ENCODE data around the gene NKD1.
"Not testable (repeated sequence)": the region's sequence is repeated elsewhere in the genome, so short reads cannot be mapped to it uniquely, and the experiment has no call there.

NKD1 gene

DNA sequence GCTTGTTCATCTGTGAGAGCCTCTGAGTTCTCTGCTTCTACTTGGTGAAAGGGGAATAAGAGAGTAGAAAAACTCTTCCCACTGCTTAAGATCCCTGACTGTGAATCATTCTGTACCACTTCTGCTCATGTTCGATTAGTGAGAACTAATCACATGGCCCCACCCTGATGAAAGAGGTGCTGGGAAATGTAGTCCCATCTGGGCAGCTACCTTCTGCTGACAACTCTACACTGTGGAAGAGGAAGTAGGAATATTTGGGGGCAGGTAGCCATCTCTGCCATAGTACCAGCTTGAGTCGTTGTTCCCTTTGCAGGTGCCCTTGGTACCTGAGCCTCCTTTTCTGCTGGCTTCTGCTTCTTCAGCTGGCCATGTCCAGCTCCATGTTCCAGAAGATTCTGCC lies 29.9 kb downstream of the NKD1 start:
- DNase-seq (ENCODE audit: low read depth in 1 of 2, low spot score in 1 of 2): no peak

GRCh38 chr16:50579373-50579772 lies 31.2 kb downstream of the NKD1 start:
- not testable (repeated sequence) for DNase-seq (ENCODE audit: low read depth in 1 of 2, low spot score in 1 of 2)

- DNase-seq (ENCODE audit: low read depth in 1 of 2, low spot score in 1 of 2): no peak
Observed at GRCh38 chr16:50580180-50580798, 32.1 kb downstream of the NKD1 start.

GRCh38 chr16:50581845-50582244 lies 33.6 kb downstream of the NKD1 start:
- no peak for DNase-seq (ENCODE audit: low read depth in 1 of 2, low spot score in 1 of 2)

DNA sequence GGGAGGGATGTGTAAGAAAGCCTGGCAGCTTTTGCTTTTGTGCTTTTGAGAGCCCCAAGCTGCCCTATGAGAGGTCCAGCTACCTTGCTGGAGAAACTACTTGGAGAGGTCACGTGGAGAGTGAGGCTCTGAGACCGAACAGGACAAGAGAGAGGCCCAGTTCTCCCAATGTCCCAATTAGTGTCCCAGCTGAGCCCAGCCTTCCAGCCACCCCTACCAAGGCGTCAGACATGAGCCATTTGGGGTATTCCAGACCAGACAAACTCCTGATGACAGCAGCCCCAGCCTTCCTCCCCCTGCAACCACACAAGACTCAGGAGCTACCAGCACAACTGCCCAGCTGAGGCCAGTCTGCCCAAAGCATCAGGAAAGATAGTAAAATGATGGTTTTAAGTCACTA lies 35.0 kb downstream of the NKD1 start:
- no peak for DNase-seq (ENCODE audit: low read depth in 1 of 2, low spot score in 1 of 2)

DNA sequence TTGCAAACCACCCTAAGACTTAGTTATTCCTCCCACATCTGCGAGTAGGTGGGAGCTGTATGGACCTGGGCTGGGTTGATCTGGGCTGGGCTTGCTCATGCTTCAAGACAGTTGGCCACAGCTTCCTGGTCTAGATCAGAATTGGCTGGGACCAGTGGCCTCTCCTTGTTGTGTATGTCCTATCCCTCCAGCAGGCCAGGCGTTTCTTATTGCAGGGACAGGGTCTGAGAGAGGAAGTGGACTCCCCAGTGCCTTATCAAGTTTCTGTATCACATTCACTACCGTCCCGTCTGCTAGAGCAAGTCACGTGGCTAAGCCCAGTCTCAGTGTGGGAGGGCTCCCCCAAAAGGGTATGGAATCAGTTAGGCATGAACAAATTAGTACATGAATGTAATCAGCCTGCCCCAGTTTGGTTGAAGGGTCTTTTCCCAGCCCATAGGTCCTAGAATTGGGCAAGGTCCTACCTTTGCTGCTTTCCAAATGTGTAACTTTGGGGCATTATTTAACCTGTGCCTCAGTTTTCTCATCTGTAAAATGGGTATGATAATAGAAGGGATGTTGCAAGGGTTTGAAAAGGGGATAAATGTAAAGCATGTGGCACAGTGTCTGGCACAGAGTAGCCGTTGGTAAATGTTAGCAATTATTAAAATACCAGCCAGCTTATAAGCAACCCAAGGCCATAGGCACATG lies 36.0 kb downstream of the NKD1 start:
- DNase-seq (ENCODE audit: low read depth in 1 of 2, low spot score in 1 of 2): no peak

DNA sequence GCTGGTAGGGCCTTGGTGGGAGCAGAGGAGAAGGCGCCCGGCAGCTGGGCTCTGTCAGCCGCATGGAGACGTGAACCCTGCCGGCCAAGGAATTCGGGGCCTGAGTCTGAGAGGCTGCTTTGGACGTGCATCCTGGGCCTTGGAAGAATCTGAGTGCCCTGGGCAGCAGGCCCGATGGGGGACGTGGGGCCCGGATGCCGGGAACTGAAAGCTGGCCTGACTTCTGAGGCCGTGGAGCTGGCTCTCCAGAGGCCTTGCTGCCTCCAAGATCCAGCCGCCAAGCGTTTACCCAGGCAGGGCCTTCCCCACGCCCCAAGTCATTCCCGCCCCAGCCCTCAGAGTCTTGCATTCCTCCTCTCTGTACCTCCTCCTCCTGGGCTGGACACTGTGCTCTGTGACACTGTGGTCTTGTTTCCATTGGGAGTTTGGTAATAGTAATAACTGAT lies 37.2 kb downstream of the NKD1 start:
- DNase-seq (ENCODE audit: low read depth in 1 of 2, low spot score in 1 of 2): no peak

GRCh38 chr16:50587543-50587942 lies 39.3 kb downstream of the NKD1 start:
- DNase-seq (ENCODE audit: low read depth in 1 of 2, low spot score in 1 of 2): no peak

- DNase-seq (ENCODE audit: low read depth in 1 of 2, low spot score in 1 of 2): no peak
Observed at GRCh38 chr16:50588276-50588675, 40.1 kb downstream of the NKD1 start.

DNA sequence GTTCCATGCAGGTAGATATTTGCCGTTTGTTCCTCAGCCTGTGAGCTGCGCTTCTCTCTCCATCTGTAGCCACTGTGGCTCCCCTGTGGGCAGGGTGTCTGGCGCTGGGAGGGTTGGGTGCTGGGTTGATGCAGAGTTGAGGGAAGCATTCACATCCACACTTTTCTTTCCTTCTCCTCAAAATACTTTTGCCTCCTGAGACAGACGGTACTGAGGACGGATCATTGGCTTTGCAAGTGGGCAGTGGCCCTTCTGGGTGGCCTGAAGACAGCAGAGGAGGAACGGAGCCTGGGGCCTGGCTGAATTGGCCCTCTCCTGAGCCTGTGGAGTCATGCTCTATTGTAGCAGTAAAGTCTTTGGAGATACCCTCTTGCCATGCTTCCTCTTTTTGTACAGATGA lies 43.0 kb downstream of the NKD1 start:
- DNase-seq (ENCODE audit: low read depth in 1 of 2, low spot score in 1 of 2): no peak

DNA sequence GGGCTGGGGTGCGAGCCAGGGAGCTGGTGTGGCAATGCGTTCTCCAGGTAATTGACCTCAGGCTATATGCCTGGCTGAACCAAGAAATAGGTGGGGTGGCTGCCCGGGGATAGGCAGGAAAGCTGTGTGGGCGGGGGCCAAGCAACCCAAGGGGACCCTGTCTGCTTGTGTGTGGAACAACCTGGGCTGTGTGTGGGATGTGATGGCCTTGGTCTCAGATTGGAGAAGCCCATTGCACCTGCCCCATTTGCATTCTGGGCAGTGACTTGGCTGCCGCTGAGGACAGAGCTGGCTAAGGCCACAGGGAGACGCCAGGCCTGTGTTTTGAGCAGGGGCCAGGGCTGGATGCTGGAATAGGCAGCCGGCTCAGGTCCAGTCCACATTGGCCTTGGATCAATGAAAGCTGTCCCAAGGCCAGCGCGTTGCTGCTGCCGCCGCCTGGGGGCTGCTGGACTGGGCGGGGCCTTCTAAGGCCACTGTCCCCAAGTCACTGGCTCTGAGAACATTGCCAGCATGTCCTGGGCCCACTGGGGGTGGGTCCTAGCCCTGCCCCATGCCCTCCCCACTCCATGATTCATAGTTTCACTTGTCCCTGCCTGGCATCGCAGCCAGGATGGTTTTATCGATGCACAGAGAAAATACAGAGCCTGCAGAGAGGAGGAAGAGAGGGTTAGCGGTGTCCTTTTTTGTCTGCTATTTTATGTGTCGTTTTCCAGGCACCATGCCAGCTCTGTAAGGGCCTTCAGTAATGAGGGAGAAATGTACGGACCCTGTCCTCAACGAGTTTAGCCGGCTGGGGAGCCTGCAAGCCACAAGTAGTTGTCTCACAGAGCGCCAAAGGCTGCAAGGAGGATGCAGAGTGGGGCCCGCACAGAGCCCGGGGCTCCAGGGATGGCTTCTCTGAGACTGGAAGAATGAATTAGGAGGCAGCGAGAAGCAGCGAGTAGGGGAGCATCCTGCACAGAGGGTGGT lies 43.9 kb downstream of the NKD1 start:
- DNase-seq (ENCODE audit: low read depth in 1 of 2, low spot score in 1 of 2): no peak

GRCh38 chr16:50592996-50593395 lies 44.8 kb downstream of the NKD1 start:
- DNase-seq (ENCODE audit: low read depth in 1 of 2, low spot score in 1 of 2): no peak

GRCh38 chr16:50593410-50594150 lies 45.4 kb downstream of the NKD1 start:
- DNase-seq (ENCODE audit: low read depth in 1 of 2, low spot score in 1 of 2): no peak

GRCh38 chr16:50594308-50595260 lies 46.4 kb downstream of the NKD1 start:
- DNase-seq (ENCODE audit: low read depth in 1 of 2, low spot score in 1 of 2): no peak

DNA sequence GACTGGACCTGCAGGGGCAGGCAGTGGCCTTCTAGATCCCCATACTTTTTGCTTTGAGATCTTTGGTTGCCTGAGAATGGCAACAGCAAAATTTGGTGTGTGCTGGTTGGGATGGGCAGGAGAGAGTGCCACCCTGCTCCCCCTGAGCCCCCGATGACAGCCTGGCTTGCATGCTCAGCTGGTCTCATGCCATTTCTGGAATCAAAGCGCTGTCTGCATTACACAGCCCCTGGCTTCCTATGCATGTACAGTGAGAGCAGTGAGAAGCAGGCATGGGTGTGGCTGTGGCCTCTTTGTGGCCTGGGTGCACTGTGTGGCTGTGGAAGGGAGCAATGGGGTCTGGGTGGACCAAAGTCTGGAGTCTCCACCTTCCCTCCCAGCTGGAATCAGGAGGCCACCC lies 47.7 kb downstream of the NKD1 start:
- DNase-seq (ENCODE audit: low read depth in 1 of 2, low spot score in 1 of 2): no peak

DNA sequence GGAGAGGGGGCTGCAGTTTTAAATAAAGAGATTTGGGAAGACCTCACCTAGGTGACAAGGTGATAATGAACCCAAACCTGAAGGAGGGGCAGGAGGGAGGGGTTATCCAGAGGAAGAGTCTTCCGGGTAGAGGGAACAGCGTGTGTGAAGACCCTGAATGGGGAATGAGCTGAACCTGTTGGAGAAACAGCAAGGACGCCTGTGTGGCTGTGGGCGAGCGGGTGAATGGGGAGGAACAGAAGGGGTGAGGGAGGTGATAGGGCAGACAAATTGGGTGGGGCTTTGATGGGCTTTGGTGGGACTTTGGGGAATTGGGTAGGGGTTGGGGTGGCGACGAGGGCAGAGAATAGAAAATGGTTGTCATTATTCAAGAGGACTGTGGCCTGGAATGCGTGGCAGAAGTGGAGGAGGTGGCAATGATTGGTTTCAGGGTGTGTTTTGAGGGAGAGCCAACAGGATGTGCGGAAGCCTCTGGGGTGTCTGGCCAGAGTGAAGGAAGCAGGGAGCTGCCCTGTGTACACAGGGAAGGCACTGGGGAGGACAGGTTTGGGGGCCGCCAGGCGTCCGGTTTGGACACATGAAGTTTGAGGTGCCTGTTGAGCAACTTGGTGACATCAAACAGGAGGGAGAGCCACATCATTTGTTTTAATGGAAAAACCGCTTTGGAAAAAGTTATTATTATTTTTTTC lies 48.7 kb downstream of the NKD1 start:
- no peak for DNase-seq (ENCODE audit: low read depth in 1 of 2, low spot score in 1 of 2)

- DNase-seq (ENCODE audit: low read depth in 1 of 2, low spot score in 1 of 2): no peak
Observed at GRCh38 chr16:50597563-50598255, 49.5 kb downstream of the NKD1 start.

DNA sequence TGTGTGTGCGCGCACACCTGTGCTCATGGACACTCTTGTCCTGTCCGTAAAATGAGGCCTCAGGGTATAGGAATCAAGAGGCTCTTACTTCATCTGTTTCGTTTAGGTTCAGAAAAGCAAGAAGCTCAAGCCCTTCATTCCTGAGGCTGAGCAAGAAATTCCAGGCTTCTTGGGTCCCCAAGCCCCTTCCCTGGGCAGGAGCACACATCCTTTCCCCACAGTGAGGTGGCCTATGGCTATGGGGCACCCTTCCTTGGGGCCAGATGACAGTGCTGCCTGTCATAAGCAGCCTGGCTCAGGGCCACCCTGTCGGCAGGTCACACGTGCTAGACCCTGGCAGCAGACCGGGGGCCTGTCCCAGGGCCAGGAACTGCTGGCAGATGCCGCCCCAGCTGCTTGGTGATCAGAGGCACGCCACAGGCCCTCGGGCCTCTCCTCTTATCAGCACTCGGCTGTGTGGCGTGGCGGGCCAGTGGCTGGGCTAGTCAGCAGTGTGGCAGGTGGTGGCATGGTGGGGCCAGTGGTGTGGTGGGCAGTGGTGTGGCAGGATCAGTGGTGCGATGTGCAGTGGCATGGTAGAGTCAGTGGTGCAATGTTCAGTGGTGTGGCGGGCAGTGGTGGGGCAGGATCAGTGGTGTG lies 50.2 kb downstream of the NKD1 start:
- DNase-seq (ENCODE audit: low read depth in 1 of 2, low spot score in 1 of 2): no peak

Data from stimulated activated CD4-positive, alpha-beta T cell treated with anti-CD3 and anti-CD28 coated beads, Interleukin-15, amount 100 ng/mL, for 1 hour (primary cell).